Naive B cell (primary cell): Measurements from ENCODE around the gene TNRC6A. TPM values are rescaled to one million over a fixed set of nuclear protein-coding genes. Genes with fewer than 3 reads are reported as not detected.
"Not testable (repeated sequence)": the region's sequence is repeated elsewhere in the genome, so short reads cannot be mapped to it uniquely, and the experiment has no call there.

Source experiments
- ATAC-seq, 2 donors: fragments of 150-1000 bp; cut with Tn5 transposase; 2 replicates each; pipeline ENCODE4 v1.10.0; 2021; ENCODE audit warnings: low read depth in 2 of 2, mild to moderate bottlenecking in 2 of 2, moderate library complexity in 2 of 2
- DNase-seq: peaks from one replicate; pipeline ENCODE4 v3.0.0; 2022
- H3K27ac Mint-ChIP-seq, 6 donors: one replicate each; pipeline ENCODE4 v1.8.0; 2020 to 2022; ENCODE audit warnings: mild to moderate bottlenecking in 6 of 6, mixed read lengths in 6 of 6, moderate library complexity in 5 of 6, inconsistent platforms in 2 of 6
- H3K27me3 Mint-ChIP-seq, 3 donors: one replicate each; pipeline ENCODE4 v1.8.0; 2021 to 2022; ENCODE audit warnings: mixed read lengths in 3 of 3, mild to moderate bottlenecking in 1 of 3
- H3K36me3 Mint-ChIP-seq, 2 donors: one replicate each; pipeline ENCODE4 v1.8.0; 2020 to 2022; ENCODE audit warnings: mixed read lengths in 2 of 2, inconsistent platforms in 1 of 2, mild to moderate bottlenecking in 1 of 2
- H3K4me1 Mint-ChIP-seq, 3 donors: one replicate each; pipeline ENCODE4 v1.8.0; 2020 to 2022; ENCODE audit warnings: mixed read lengths in 3 of 3, inconsistent platforms in 1 of 3, mild to moderate bottlenecking in 1 of 3, moderate library complexity in 1 of 3
- H3K4me3 Mint-ChIP-seq, 8 donors: one replicate each; pipeline ENCODE4 v1.8.0; 2020 to 2022; ENCODE audit warnings: mild to moderate bottlenecking in 8 of 8, mixed read lengths in 8 of 8, moderate library complexity in 8 of 8, inconsistent platforms in 2 of 8
- H3K9me3 Mint-ChIP-seq, 7 donors: one replicate each; pipeline ENCODE4 v1.8.0; 2020 to 2022; ENCODE audit warnings: mixed read lengths in 7 of 7, mild to moderate bottlenecking in 5 of 7, inconsistent platforms in 2 of 7, moderate library complexity in 1 of 7
- polyA plus RNA-seq, 6 donors: library from polyadenylated mRNA; unstranded; fragments of 300-500 nt; fragmentation: Illumina TruSeq; gene quantifications; one replicate each; pipeline ENCODE4 v1.2.3, GENCODE V29; 2021; ENCODE audit warnings: low read depth in 6 of 6

The TNRC6A gene
- polyA plus RNA-seq, 6 donors from 2014 or later: 1.9 to 23.1 (median 13.1) TPM

DNA sequence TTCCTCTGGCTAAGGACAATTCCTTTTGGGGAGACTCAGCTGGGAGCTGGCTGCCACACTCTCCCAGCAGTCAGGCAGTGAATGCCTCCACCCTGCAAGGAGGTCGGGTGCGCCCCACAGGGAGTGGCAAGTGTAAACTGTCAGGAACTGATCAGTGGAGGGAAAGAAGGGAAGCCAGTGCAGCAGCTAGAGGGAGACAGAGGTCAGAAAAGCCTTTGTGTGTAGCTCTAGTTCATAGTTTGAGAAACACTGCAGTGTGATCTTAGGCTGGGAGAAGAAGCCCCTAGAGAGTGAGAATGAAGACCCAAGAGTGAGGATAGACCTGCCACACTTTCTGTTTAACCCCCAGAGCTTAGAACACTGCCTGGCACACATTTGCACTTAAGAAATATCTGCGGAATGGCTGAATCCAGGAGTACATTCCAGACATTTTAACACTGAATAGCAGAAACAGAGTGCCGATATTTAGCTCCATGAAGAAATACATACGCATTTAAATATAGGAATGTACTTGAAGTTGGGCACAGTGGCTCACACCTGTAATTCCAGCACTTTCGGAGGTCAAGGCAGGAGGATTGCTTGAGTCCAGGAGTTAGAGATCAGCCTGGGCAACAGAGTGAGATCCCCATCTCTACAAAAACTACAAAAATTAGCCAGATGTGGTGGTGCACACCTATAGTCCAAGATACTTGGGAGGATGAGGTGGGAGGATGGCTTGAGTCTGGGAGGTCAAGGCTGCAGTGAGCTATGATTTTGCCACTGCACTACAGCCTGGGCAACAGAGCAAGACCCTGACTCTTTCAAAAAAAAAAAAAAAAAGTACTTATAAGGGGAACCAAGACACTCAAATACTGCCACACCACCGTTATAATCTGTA, 105.2 kb downstream of the TNRC6A start:
- Mint-ChIP-seq H3K4me1 (peaks cover 0 to 3% (median 0%) of the 10 kb centered on the region in 3 donors), H3K36me3 (peaks cover 0 to 15% of the 10 kb centered on the region in 2 donors), H3K4me3 (no peak overlapping the region), H3K27ac (no peak overlapping the region), H3K27me3 (no peaks in the 10 kb centered on the region), H3K9me3 (no peaks in the 10 kb centered on the region)
- no peak for DNase-seq
- ATAC-seq: no peak

DNA sequence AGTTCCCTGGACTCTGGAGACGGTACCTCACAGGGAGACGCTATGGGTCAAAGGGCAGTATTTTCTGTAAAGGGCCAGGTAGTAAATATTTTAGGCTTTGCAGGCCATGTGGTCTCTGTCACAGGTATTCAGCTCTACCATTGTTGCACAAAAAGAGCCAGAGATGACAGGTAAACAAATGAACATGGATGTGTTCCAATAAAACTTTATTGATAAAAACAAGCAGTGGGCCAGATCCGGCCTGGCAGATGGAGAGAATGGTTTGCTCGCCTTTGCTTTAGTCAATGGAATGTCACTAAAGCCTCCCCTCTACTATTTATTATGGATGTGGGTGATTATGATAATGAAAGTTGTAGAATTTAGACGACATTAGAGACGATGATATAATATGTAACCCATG, 107.4 kb downstream of the TNRC6A start:
- no peak overlapping the region for H3K4me3 Mint-ChIP-seq
- peaks cover 0 to 3% (median 0%) of the 10 kb centered on the region in 3 donors for H3K4me1 Mint-ChIP-seq
- H3K27me3 Mint-ChIP-seq: no peaks in the 10 kb centered on the region
- no peak for DNase-seq
- H3K27ac Mint-ChIP-seq: no peak overlapping the region
- no peak for ATAC-seq
- H3K9me3 Mint-ChIP-seq: no peaks in the 10 kb centered on the region
- peaks cover 0 to 15% of the 10 kb centered on the region in 2 donors for H3K36me3 Mint-ChIP-seq

DNA sequence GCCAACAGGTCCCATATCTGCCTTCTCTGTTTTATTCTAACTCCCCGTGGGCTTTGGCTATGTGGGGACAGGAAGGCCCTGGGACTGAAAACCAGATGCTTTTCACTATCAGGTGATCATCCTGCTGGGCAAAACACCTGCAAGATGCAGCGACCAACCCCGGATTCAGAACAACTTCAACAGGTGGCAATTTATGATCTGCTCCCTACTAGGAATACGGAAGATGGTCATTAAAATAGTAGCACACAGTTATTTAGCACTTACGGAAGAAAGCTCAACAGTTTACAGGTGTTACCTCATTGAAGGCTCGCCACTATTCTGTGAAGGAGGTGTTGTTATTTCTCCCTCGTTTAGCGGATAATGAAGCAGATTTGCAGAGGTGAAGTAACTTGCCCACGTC, 108.5 kb downstream of the TNRC6A start:
- Mint-ChIP-seq H3K4me1 (no peaks in the 10 kb centered on the region), H3K27ac (no peak overlapping the region), H3K36me3 (peaks cover 0 to 15% of the 10 kb centered on the region in 2 donors), H3K9me3 (no peaks in the 10 kb centered on the region), H3K27me3 (no peaks in the 10 kb centered on the region), H3K4me3 (no peak overlapping the region)
- ATAC-seq (no peak), DNase-seq (no peak)

DNA sequence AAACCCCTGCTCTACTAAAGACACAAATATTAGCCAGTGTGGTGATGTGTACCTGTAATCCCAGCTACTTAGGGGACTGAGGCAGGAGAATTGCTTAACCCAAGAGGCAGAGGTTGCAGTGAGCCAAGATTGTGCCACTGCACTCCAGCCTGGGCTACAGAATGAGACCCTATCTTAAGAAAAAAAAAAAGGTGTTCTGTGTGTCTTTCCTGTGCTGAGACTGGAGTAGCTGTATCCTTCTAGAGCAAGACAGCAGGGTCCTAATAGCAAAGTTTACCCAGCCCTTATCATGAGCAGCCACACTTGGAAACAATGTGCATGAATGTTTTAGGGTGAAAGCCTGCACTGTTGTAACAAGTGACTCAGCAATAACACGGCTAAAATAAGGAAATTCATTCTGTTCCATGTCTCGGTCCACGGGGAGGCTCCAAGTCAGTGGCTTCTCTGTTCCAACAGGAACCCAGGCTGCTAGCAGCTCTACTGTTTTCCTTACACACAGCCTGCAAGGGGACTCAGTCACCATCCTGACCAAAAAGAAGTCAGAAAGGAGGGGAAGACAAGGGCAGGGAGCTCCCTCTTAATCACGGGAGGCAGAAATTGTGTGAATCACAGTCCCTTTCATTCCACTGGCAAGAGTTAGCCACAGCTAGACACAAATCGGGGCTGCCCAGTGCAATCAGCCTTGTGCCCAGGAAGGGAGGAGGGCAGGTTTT, 109.3 kb downstream of the TNRC6A start:
- no peak for DNase-seq
- Mint-ChIP-seq H3K27me3 (no peaks in the 10 kb centered on the region), H3K4me3 (peak overlapping the region in 1 of 8 donors; percentile 63), H3K27ac (no peak overlapping the region), H3K9me3 (no peaks in the 10 kb centered on the region), H3K4me1 (no peaks in the 10 kb centered on the region), H3K36me3 (peaks cover 0 to 15% of the 10 kb centered on the region in 2 donors)
- ATAC-seq: no peak

DNA sequence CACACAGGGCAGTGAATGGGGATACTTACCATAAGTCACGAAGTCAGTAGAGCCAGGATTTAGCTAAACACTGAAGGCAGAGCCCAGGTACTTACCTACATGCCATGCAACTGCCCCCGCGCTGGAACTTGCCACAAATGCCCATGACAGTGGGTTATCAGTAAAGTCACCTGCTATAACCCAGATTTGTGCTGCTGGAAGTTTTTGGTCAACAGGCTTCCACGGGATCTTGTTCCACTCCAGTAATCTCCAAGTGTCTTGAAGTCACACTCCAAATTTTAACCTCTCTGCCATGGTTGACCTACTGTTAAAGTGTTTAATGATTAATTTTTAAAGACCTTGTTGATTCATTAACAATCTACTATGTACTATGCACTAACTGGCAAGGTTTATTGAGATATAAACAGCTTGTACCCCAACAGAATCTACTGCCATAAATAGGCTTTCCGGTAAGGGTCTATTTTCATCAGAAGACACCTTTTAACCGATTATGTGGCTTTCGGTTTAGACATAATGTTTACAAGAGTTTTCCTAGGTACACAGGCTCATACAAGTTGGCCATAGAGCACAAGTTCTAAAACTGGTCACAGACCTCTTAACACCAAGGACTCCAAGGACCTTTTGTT, 110.0 kb downstream of the TNRC6A start:
- Mint-ChIP-seq H3K9me3 (no peaks in the 10 kb centered on the region), H3K4me1 (no peaks in the 10 kb centered on the region), H3K27me3 (no peaks in the 10 kb centered on the region), H3K4me3 (peak overlapping the region in 1 of 8 donors; percentile 63), H3K36me3 (peaks cover 0 to 23% of the 10 kb centered on the region in 2 donors), H3K27ac (no peak overlapping the region)
- no peak for ATAC-seq
- DNase-seq: no peak

DNA sequence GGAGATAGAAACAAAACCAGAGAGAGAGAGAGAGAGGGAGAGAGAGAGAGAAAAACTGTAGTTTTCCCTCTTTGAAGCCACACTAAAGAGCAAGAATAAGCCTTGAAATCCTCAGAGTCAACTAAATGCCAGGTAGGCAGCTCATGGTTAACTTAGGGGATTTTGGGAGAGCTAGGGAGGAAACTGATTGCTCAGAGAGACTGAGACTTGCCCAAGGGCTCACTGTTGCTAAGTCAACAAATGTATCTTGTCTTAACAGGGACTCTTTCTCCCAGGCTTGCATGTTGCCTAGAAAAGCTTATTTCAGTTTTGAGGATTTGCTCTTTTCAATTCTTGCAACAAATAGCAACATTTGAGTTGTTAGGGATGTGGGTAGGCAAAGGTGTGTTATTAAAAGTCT, 111.8 kb downstream of the TNRC6A start:
- H3K36me3 Mint-ChIP-seq: peaks cover 0 to 11% of the 10 kb centered on the region in 2 donors
- H3K27me3 Mint-ChIP-seq: no peaks in the 10 kb centered on the region
- H3K9me3 Mint-ChIP-seq: no peaks in the 10 kb centered on the region
- no peaks in the 10 kb centered on the region for H3K4me1 Mint-ChIP-seq
- DNase-seq (no peak), ATAC-seq (no peak)
- no peak overlapping the region for H3K27ac Mint-ChIP-seq
- H3K4me3 Mint-ChIP-seq: no peak overlapping the region

DNA sequence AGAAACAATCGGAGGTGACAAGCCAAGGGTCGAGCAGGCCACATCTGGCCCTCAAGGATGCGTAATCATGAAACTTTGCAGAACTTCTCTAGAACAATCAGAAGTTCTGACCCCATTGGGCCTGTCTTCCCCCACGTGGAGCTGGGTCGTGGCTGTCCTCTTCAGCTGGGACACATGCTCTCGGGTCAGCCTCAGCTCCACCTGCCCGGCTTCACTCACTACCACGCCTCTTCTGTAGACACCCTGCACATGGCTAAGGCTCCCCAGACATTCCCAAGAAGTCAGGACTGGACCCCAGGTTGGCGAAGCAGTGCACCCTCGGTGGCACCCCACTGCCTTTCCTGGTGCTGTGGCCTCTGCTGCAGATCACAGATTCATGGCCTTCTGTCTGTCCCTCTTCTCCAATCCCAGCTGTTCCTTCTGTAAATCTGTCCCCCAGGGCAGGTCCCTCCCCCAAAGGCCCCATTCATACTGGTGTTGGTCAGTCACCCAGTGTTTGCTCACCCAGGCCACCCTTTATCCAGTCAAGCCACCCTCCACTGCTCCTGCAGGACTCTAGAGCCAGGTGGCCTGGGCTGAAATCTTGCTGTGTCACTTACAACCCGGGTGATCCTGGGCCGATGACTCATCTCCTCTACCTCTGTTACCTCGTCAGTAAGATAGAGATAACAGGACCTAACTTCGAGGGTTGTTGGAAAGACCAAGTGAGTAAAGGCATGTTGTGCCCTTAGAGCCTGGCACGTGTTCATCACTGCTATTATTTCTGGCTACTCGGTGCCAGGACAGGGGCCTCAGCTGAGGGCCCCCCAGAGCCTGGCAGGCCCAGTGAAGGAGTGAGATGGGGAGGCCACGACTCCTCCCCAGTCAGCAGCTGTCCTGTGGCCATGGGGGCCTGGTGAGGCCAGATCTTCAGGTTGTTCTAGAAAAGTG, 114.9 kb downstream of the TNRC6A start:
- H3K4me3 Mint-ChIP-seq: no peak overlapping the region
- no peak for ATAC-seq
- H3K4me1 Mint-ChIP-seq: no peaks in the 10 kb centered on the region
- H3K27ac Mint-ChIP-seq: no peak overlapping the region
- H3K9me3 Mint-ChIP-seq: no peaks in the 10 kb centered on the region
- DNase-seq: no peak
- H3K27me3 Mint-ChIP-seq: peaks cover 0 to 6% (median 0%) of the 10 kb centered on the region in 3 donors
- peaks cover 0 to 9% of the 10 kb centered on the region in 2 donors for H3K36me3 Mint-ChIP-seq

DNA sequence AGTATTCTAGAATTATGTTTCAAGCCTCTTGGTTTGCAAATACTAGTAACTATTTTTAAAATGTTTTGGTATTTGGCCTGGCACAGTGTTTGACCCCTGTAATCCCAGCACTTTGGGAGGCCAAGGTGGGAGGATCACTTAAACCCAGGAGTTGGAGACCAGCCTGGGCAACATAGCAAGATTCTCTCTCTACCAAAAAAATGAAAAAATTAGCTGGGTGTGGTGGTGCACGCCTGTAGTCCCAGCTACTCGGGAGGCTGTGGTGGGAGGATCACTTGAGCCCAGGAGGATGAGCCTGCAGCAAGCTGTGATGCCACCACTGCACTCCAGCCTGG, 115.5 kb downstream of the TNRC6A start:
- not testable (repeated sequence) for H3K36me3 Mint-ChIP-seq, H3K27me3 Mint-ChIP-seq, H3K9me3 Mint-ChIP-seq, ATAC-seq, H3K27ac Mint-ChIP-seq, DNase-seq, H3K4me3 Mint-ChIP-seq, H3K4me1 Mint-ChIP-seq

DNA sequence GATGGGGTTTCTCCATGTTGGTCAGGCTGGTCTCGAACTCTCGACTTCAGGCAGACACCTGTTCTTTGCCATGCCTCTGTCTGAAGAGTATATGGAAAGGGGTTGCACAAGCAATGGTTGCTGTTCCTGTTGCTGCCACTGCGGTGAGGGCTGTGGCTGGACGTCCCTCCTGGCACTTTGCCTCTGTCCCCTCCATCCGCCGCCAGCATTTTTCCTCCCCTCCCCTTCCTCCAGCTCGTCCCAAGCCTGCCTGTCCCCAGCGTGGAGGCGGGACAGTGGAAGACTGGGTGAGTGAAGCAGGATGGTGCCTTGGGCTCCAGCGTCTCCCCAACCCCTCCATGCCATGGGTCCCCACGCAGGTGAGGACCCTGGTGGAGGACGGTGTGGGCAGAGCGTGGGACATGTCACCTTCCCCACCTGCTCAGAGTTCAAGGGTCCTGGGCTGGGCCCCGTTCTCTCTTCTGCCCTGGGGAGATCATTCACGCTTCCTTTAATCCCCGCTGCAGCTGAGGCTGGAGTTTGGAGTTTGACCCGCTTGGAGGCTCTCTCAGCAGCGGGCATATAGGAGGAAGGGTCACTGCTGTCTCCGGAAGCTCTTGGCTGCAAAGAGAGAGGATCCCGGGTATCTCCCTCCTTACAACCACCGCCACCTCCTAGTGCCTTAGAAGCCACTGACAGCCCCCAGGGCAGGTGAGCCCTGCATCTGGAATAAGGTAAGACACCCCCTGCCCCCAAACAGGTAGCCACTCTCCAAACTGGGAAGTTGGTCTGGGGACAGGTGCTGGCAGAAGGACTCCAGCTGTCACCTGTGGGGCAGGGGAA, 116.5 kb downstream of the TNRC6A start, which contains the start of gene SLC5A11:
Gene SLC5A11 (plus strand): TSS at position 238 of the 822 bp plus-strand sequence. CDS start 12,681 bp downstream, outside the sequence.
- H3K27me3 Mint-ChIP-seq: peaks cover 0 to 6% (median 0%) of the 10 kb centered on the region in 3 donors
- ATAC-seq (no peak), DNase-seq (no peak)
- H3K4me1 Mint-ChIP-seq: no peaks in the 10 kb centered on the region
- no peak within 1 kb of the TSS for H3K27ac Mint-ChIP-seq
- H3K36me3 Mint-ChIP-seq: peaks cover 0 to 9% of the 10 kb centered on the region in 2 donors
- H3K9me3 Mint-ChIP-seq: no peaks in the 10 kb centered on the region
- H3K4me3 Mint-ChIP-seq: no peak within 1 kb of the TSS

DNA sequence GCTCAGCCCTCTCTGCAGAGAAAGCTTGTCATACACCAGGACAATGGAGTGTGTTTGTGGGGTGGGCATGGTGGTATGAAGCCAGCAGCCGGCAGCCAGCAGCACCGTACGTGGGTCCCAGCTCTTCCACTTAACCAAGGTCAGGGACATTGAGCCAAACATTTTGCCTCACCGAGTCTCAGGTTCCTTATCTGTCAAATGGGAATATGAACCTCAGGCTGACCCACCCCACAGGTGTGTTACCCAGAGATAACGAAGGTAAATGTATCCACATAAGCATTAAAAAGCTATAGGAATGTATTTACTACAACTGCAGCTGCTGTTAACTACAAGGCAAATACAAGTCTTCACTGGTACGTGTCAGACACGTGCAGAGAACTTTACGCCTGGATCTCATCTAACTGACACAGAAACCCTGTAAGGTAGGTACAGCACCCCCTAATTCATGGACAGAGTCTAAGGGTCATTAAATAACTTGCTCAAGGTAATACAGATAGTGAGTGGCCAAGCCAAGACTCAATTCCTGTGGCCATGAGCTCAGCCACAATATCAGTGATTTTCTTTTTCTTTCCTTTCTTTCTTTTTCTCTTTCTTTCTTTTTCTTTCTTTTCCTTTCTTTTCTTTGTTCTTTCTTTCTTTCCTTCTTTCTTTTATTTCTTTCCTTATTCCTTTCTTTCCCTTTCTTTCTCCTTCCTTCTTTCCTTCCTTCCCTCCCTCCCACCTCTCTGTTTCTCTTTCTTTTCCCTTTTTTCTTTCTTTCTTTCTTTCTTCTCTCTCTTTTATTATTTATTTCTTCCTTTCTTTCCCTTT, 117.3 kb downstream of the TNRC6A start:
- Mint-ChIP-seq H3K27ac (no peak overlapping the region), H3K4me3 (no peak overlapping the region), H3K36me3 (peaks cover 0 to 9% of the 10 kb centered on the region in 2 donors), H3K4me1 (no peaks in the 10 kb centered on the region), H3K27me3 (peaks cover 0 to 6% (median 0%) of the 10 kb centered on the region in 3 donors), H3K9me3 (no peaks in the 10 kb centered on the region)
- DNase-seq (no peak), ATAC-seq (no peak)

DNA sequence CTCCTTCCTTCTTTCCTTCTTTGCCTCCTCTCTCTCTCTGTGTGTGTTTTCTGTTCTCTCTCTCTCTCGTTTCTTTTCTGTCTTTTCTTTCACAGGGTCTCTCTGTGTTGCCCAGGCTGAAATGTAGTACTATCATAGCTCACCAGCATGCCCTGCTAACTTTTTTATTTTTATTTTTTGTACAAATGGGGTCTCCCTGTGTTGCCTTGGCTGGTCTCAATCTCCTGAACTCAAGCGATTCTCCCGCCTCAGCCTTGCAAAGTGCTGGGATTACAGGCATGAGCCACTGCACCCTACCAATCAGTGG, 117.9 kb downstream of the TNRC6A start:
- H3K36me3 Mint-ChIP-seq: peaks cover 0 to 9% of the 10 kb centered on the region in 2 donors
- no peaks in the 10 kb centered on the region for H3K9me3 Mint-ChIP-seq
- H3K4me3 Mint-ChIP-seq: no peak overlapping the region
- no peak overlapping the region for H3K27ac Mint-ChIP-seq
- H3K27me3 Mint-ChIP-seq: peaks cover 0 to 6% (median 0%) of the 10 kb centered on the region in 3 donors
- DNase-seq (no peak), ATAC-seq (no peak)
- H3K4me1 Mint-ChIP-seq: no peaks in the 10 kb centered on the region

DNA sequence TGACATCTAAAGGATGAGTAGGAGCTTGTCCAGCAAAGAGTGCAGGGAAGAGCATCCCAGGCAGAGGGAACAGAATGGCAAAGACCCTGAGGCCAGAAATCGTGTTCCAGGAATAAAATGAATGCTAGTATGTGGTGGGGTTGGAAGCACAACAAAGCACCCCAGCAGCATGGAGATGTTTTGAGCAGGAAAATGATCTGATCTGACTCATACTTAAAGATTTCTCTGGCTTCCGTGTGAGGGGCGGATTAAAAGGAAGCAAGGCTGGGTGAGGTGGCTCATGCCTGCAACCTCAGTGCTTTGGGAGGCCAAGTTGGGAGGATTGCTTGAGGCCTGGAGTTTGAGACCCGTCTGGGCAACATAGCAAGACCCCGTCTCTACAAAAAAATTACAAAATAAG, 118.6 kb downstream of the TNRC6A start:
- Mint-ChIP-seq H3K27me3 (peaks cover 0 to 6% (median 0%) of the 10 kb centered on the region in 3 donors), H3K4me1 (no peaks in the 10 kb centered on the region), H3K4me3 (no peak overlapping the region), H3K9me3 (no peaks in the 10 kb centered on the region), H3K27ac (no peak overlapping the region), H3K36me3 (peaks cover 0 to 9% of the 10 kb centered on the region in 2 donors)
- DNase-seq: no peak
- no peak for ATAC-seq
